ENCODE data around the gene SCUBE2.
A peak's percentile ranks its signal among the peaks of the same experiment; 100 is the strongest.

SCUBE2 gene

GRCh38 chr11:9091044-9091922 is at the start of gene SCUBE2:
SCUBE2 (minus strand) TSS chr11:9091599; CDS start chr11:9091528, 71 bp downstream.
- peaks cover 16% of the 10 kb centered on the region for H3K4me1 ChIP-seq (ENCODE audit: insufficient read depth, low read length)
- peaks cover 23% of the 10 kb centered on the region for H3K27me3 ChIP-seq (ENCODE audit: insufficient read depth, low read length)
- no peaks in the 10 kb centered on the region for H3K36me3 ChIP-seq (ENCODE audit: insufficient read depth, low read length)
- peak within 1 kb of the TSS; percentile 63 for H2AFZ ChIP-seq (ENCODE audit: low read depth, low read length)
- no peaks in the 10 kb centered on the region for H3K9me3 ChIP-seq (ENCODE audit: low read length)
- peak within 1 kb of the TSS; percentile 45 for H3K4me3 ChIP-seq (ENCODE audit: low read length)

GRCh38 chr11:9141186-9141585 is 49.8 kb upstream of the SCUBE2 start:
- no peaks in the 10 kb centered on the region for H3K9me3 ChIP-seq (ENCODE audit: low read length)
- no peak overlapping the region for H2AFZ ChIP-seq (ENCODE audit: low read depth, low read length)
- H3K4me3 ChIP-seq (ENCODE audit: low read length) = no peak overlapping the region
- peaks cover 90% of the 10 kb centered on the region for H3K36me3 ChIP-seq (ENCODE audit: insufficient read depth, low read length)
- no peaks in the 10 kb centered on the region for H3K27me3 ChIP-seq (ENCODE audit: insufficient read depth, low read length)
- H3K4me1 ChIP-seq (ENCODE audit: insufficient read depth, low read length) = no peaks in the 10 kb centered on the region

- H2AFZ ChIP-seq (ENCODE audit: low read depth, low read length) = no peak overlapping the region
- no peaks in the 10 kb centered on the region for H3K27me3 ChIP-seq (ENCODE audit: insufficient read depth, low read length)
- peaks cover 85% of the 10 kb centered on the region for H3K36me3 ChIP-seq (ENCODE audit: insufficient read depth, low read length)
- no peaks in the 10 kb centered on the region for H3K4me1 ChIP-seq (ENCODE audit: insufficient read depth, low read length)
- H3K9me3 ChIP-seq (ENCODE audit: low read length) = no peaks in the 10 kb centered on the region
- H3K4me3 ChIP-seq (ENCODE audit: low read length) = no peak overlapping the region
Measured at GRCh38 chr11:9139628-9140357, 48.4 kb upstream of the SCUBE2 start.

- H3K4me1 ChIP-seq (ENCODE audit: insufficient read depth, low read length) = no peaks in the 10 kb centered on the region
- peaks cover 76% of the 10 kb centered on the region for H3K36me3 ChIP-seq (ENCODE audit: insufficient read depth, low read length)
- H3K4me3 ChIP-seq (ENCODE audit: low read length) = no peak overlapping the region
- H2AFZ ChIP-seq (ENCODE audit: low read depth, low read length) = no peak overlapping the region
- H3K9me3 ChIP-seq (ENCODE audit: low read length) = no peaks in the 10 kb centered on the region
- H3K27me3 ChIP-seq (ENCODE audit: insufficient read depth, low read length) = no peaks in the 10 kb centered on the region
Measured at GRCh38 chr11:9138612-9139579, 47.5 kb upstream of the SCUBE2 start.

- Histone ChIP-seq H3K27me3 (ENCODE audit: insufficient read depth, low read length) (no peaks in the 10 kb centered on the region), H2AFZ (ENCODE audit: low read depth, low read length) (no peak overlapping the region), H3K4me1 (ENCODE audit: insufficient read depth, low read length) (no peaks in the 10 kb centered on the region), H3K9me3 (ENCODE audit: low read length) (no peaks in the 10 kb centered on the region), H3K36me3 (ENCODE audit: insufficient read depth, low read length) (peaks cover 73% of the 10 kb centered on the region), H3K4me3 (ENCODE audit: low read length) (no peak overlapping the region)
Measured at GRCh38 chr11:9138133-9138453, 46.7 kb upstream of the SCUBE2 start.

GRCh38 chr11:9137293-9138132 is 46.1 kb upstream of the SCUBE2 start:
- Histone ChIP-seq H3K36me3 (ENCODE audit: insufficient read depth, low read length) (peaks cover 71% of the 10 kb centered on the region), H3K27me3 (ENCODE audit: insufficient read depth, low read length) (no peaks in the 10 kb centered on the region), H3K4me3 (ENCODE audit: low read length) (no peak overlapping the region), H3K9me3 (ENCODE audit: low read length) (no peaks in the 10 kb centered on the region), H2AFZ (ENCODE audit: low read depth, low read length) (no peak overlapping the region), H3K4me1 (ENCODE audit: insufficient read depth, low read length) (no peaks in the 10 kb centered on the region)

GRCh38 chr11:9136741-9137140 is 45.3 kb upstream of the SCUBE2 start:
- Histone ChIP-seq H3K36me3 (ENCODE audit: insufficient read depth, low read length) (peaks cover 63% of the 10 kb centered on the region), H3K9me3 (ENCODE audit: low read length) (no peaks in the 10 kb centered on the region), H3K4me1 (ENCODE audit: insufficient read depth, low read length) (no peaks in the 10 kb centered on the region), H3K4me3 (ENCODE audit: low read length) (no peak overlapping the region), H2AFZ (ENCODE audit: low read depth, low read length) (no peak overlapping the region), H3K27me3 (ENCODE audit: insufficient read depth, low read length) (no peaks in the 10 kb centered on the region)

- Histone ChIP-seq H3K9me3 (ENCODE audit: low read length) (no peaks in the 10 kb centered on the region), H3K4me3 (ENCODE audit: low read length) (no peak overlapping the region), H3K36me3 (ENCODE audit: insufficient read depth, low read length) (peaks cover 39% of the 10 kb centered on the region), H2AFZ (ENCODE audit: low read depth, low read length) (no peak overlapping the region), H3K4me1 (ENCODE audit: insufficient read depth, low read length) (no peaks in the 10 kb centered on the region), H3K27me3 (ENCODE audit: insufficient read depth, low read length) (no peaks in the 10 kb centered on the region)
Measured at GRCh38 chr11:9133956-9134355, 42.6 kb upstream of the SCUBE2 start.

GRCh38 chr11:9132203-9132878 is 40.9 kb upstream of the SCUBE2 start:
- no peaks in the 10 kb centered on the region for H3K4me1 ChIP-seq (ENCODE audit: insufficient read depth, low read length)
- H2AFZ ChIP-seq (ENCODE audit: low read depth, low read length) = no peak overlapping the region
- no peaks in the 10 kb centered on the region for H3K9me3 ChIP-seq (ENCODE audit: low read length)
- H3K36me3 ChIP-seq (ENCODE audit: insufficient read depth, low read length) = peaks cover 26% of the 10 kb centered on the region
- no peak overlapping the region for H3K4me3 ChIP-seq (ENCODE audit: low read length)
- H3K27me3 ChIP-seq (ENCODE audit: insufficient read depth, low read length) = no peaks in the 10 kb centered on the region

GRCh38 chr11:9130297-9130696 is 38.9 kb upstream of the SCUBE2 start:
- Histone ChIP-seq H2AFZ (ENCODE audit: low read depth, low read length) (no peak overlapping the region), H3K36me3 (ENCODE audit: insufficient read depth, low read length) (peaks cover 10% of the 10 kb centered on the region), H3K9me3 (ENCODE audit: low read length) (no peaks in the 10 kb centered on the region), H3K4me3 (ENCODE audit: low read length) (no peak overlapping the region), H3K27me3 (ENCODE audit: insufficient read depth, low read length) (no peaks in the 10 kb centered on the region), H3K4me1 (ENCODE audit: insufficient read depth, low read length) (no peaks in the 10 kb centered on the region)

- no peak overlapping the region for H3K4me3 ChIP-seq (ENCODE audit: low read length)
- H3K27me3 ChIP-seq (ENCODE audit: insufficient read depth, low read length) = no peaks in the 10 kb centered on the region
- no peaks in the 10 kb centered on the region for H3K36me3 ChIP-seq (ENCODE audit: insufficient read depth, low read length)
- no peak overlapping the region for H2AFZ ChIP-seq (ENCODE audit: low read depth, low read length)
- no peaks in the 10 kb centered on the region for H3K4me1 ChIP-seq (ENCODE audit: insufficient read depth, low read length)
- H3K9me3 ChIP-seq (ENCODE audit: low read length) = no peaks in the 10 kb centered on the region
Measured at GRCh38 chr11:9126636-9127035, 35.2 kb upstream of the SCUBE2 start.

Measured in neuron (in vitro differentiated cells).